DOHH2 (cell line): ENCODE data around the gene UBE2E1.

ENCODE experiments used
- CTCF ChIP-seq: fragments of 200-600 bp; sonication (generic); IDR thresholded peaks from one replicate; pipeline ENCODE4 v1.5.1; 2014; ENCODE audit warnings: antibody characterized with exemption, mild to moderate bottlenecking, low read depth, low read length; ENCODE audit not compliant: poor library complexity, severe bottlenecking
- EZH2phosphoT487 ChIP-seq: fragments of 200-600 bp; sonication (generic); IDR thresholded peaks from 2 replicates; pipeline ENCODE4 v1.6.1; 2017; ENCODE audit warnings: borderline replicate concordance, mild to moderate bottlenecking, antibody characterized with exemption, low read length, moderate library complexity, mixed read lengths

GRCh38 chr3:23785882-23786281, 19.9 kb upstream of the UBE2E1 start:
- TF ChIP-seq CTCF (no peak), EZH2phosphoT487 (no peak)
